Keratinocyte (primary cell): ENCODE results near the gene HOXA6. TPM values are rescaled to one million over a fixed set of nuclear protein-coding genes. Genes with fewer than 3 reads are reported as not detected.

Source experiments
- DNase-seq: peaks from one replicate; pipeline ENCODE4 v3.0.0-alpha.2; 2011; ENCODE audit warnings: low read depth, missing footprints, low spot score
- FAIRE-seq: peaks from 2 replicates; lab custom pipeline; 2011; peaks lifted over from hg19 to GRCh38; lab: Jason Lieb, UNC
- H2AFZ ChIP-seq: 2 replicates; pipeline ENCODE4 v1.6.0; 2012; ENCODE audit warnings: low read length, control low read depth, inconsistent platforms; ENCODE audit not compliant: control insufficient read depth
- H3K27ac ChIP-seq: 2 replicates; pipeline ENCODE4 v1.5.1; 2011; ENCODE audit warnings: low read length; ENCODE audit not compliant: control insufficient read depth, insufficient read depth
- H3K27me3 ChIP-seq: 3 replicates; pipeline ENCODE4 v1.6.0; 2011; ENCODE audit warnings: low read length; ENCODE audit not compliant: control insufficient read depth, insufficient read depth; ENCODE audit errors: extremely low read depth
- H3K36me3 ChIP-seq, 2 experiments: 2 replicates in 1 of 2; 3 replicates in 1 of 2; pipeline ENCODE4 v1.5.1; 2011; ENCODE audit warnings: low read length in 2 of 2, mild to moderate bottlenecking in 1 of 2; ENCODE audit not compliant: control insufficient read depth in 2 of 2, insufficient read depth in 2 of 2; ENCODE audit errors: extremely low read depth in 1 of 2
- H3K4me1 ChIP-seq: 3 replicates; pipeline ENCODE4 v1.5.1; 2011; ENCODE audit warnings: low read length; ENCODE audit not compliant: control insufficient read depth, insufficient read depth; ENCODE audit errors: extremely low read depth
- H3K4me2 ChIP-seq: 3 replicates; pipeline ENCODE4 v1.6.0; 2011; ENCODE audit warnings: low read depth, low read length; ENCODE audit not compliant: control insufficient read depth, insufficient read depth; ENCODE audit errors: extremely low read depth
- H3K4me3 ChIP-seq, 3 experiments: fragments of 200-600 bp in 1 of 3; sonication (generic) in 1 of 3; 2 replicates in 2 of 3; 3 replicates in 1 of 3; pipeline ENCODE4 v1.5.1; 2011 to 2016; ENCODE audit warnings: low read length in 3 of 3, mild to moderate bottlenecking in 3 of 3, control low read depth in 2 of 3, inconsistent platforms in 1 of 3, low read depth in 1 of 3, mixed read lengths in 1 of 3, mixed run types in 1 of 3, moderate library complexity in 1 of 3; ENCODE audit not compliant: control insufficient read depth in 2 of 3, insufficient read depth in 2 of 3; ENCODE audit errors: extremely low read depth in 1 of 3
- H3K79me2 ChIP-seq: 2 replicates; pipeline ENCODE4 v1.6.0; 2012; ENCODE audit warnings: low read length; ENCODE audit not compliant: control insufficient read depth, insufficient read depth
- H3K9ac ChIP-seq: 3 replicates; pipeline ENCODE4 v1.6.0; 2011; ENCODE audit warnings: low read length; ENCODE audit not compliant: control insufficient read depth, insufficient read depth; ENCODE audit errors: extremely low read depth
- H3K9me1 ChIP-seq: 3 replicates; pipeline ENCODE4 v1.6.0; 2011; ENCODE audit warnings: low read length; ENCODE audit not compliant: control insufficient read depth, insufficient read depth; ENCODE audit errors: extremely low read depth
- H3K9me3 ChIP-seq: 2 replicates; pipeline ENCODE4 v1.5.1; 2012; ENCODE audit warnings: low read depth, low read length; ENCODE audit not compliant: control insufficient read depth
- H4K20me1 ChIP-seq: 3 replicates; pipeline ENCODE4 v1.6.0; 2011; ENCODE audit warnings: low read length; ENCODE audit not compliant: control insufficient read depth, insufficient read depth; ENCODE audit errors: extremely low read depth
- EZH2 ChIP-seq: IDR thresholded peaks from one replicate; pipeline ENCODE4 v1.6.1; 2012; ENCODE audit warnings: inconsistent platforms, mild to moderate bottlenecking, low read length, moderate library complexity
- dilution Hi-C: fragments of 300-500 bp; cut with MboI; formaldehyde crosslinking; loops from one replicate; pipeline ENCODE4 v1.7.0; 2020; ENCODE audit warnings: low sequenced_read_pairs; ENCODE audit not compliant: extremely low pct_ligation_motif_present
- polyA plus RNA-seq, 5 experiments: library from polyadenylated mRNA; depleted of rRNA in 3 of 5; stranded (reverse) in 3 of 5; stranded (forward) in 1 of 5; unstranded in 1 of 5; fragments of >200 nt; gene quantifications; 1 replicate in 1 of 5; 2 replicates in 3 of 5; 3 replicates in 1 of 5; pipeline versions ENCODE4 v1.2.1 to v1.2.3, GENCODE V29; 2011 to 2012; ENCODE audit warnings: missing spikeins in 2 of 5, low read depth in 1 of 5, low replicate concordance in 1 of 5
- TF ChIP-seq, protein P1 (sequence below), 3 experiments: IDR thresholded peaks in 1 of 3; conservative IDR thresholded peaks in 1 of 3; optimal IDR thresholded peaks in 1 of 3; 2 replicates in 2 of 3; 3 replicates in 1 of 3; pipeline versions ENCODE3 to v1.5.1; 2011; ENCODE audit warnings: low read length in 3 of 3, mild to moderate bottlenecking in 3 of 3, moderate library complexity in 2 of 3, control low read depth in 1 of 3, inconsistent platforms in 1 of 3; ENCODE audit not compliant: insufficient read depth in 2 of 3; ENCODE audit errors: extremely low read depth in 1 of 3

HOXA6 gene
- polyA plus RNA-seq, 1 donor (not counting 4 experiments of a cell fraction or from before 2014, with no cell fraction given) = 0.54 TPM

DNA sequence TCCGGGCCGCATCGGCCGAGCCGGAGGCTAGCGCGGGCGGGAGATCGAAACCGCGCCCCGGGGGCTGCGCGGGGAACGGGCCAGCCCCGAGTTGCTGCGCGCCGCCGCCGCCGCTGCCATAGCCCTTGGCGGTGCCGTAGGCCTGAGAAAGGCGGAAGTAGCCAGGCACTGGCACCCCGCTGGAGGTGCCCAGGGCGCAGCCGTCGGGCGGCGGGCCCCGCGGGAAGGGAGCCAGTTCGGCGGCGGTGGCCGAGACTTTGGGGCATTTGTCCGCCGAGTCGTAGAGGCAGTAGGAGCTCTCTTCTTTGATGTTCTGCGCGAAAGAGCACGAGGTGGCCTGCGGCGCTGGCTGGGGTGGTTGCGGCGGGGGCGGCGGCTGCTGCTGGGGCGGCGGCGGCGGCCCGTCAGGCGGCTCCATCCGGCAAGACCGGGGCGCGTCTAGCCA is 26.0 kb upstream of the HOXA6 start:
- no peak for DNase-seq
- Histone ChIP-seq H3K36me3 (peaks cover 0 to 4% of the 10 kb centered on the region in 2 experiments), H3K79me2 (peaks cover 41% of the 10 kb centered on the region), H3K9me3 (no peaks in the 10 kb centered on the region), H3K27me3 (peaks cover 6% of the 10 kb centered on the region), H4K20me1 (no peaks in the 10 kb centered on the region), H3K9me1 (no peaks in the 10 kb centered on the region), H3K9ac (peak overlapping the region; percentile 83), H2AFZ (peak overlapping the region; percentile 67), H3K27ac (peak overlapping the region; percentile 54), H3K4me1 (peaks cover 25% of the 10 kb centered on the region), H3K4me2 (peak overlapping the region; percentile 98), H3K4me3 (peak overlapping the region; percentile 78 to 94 (median 84))
- no peak for FAIRE-seq
- TF ChIP-seq, protein P1, sequence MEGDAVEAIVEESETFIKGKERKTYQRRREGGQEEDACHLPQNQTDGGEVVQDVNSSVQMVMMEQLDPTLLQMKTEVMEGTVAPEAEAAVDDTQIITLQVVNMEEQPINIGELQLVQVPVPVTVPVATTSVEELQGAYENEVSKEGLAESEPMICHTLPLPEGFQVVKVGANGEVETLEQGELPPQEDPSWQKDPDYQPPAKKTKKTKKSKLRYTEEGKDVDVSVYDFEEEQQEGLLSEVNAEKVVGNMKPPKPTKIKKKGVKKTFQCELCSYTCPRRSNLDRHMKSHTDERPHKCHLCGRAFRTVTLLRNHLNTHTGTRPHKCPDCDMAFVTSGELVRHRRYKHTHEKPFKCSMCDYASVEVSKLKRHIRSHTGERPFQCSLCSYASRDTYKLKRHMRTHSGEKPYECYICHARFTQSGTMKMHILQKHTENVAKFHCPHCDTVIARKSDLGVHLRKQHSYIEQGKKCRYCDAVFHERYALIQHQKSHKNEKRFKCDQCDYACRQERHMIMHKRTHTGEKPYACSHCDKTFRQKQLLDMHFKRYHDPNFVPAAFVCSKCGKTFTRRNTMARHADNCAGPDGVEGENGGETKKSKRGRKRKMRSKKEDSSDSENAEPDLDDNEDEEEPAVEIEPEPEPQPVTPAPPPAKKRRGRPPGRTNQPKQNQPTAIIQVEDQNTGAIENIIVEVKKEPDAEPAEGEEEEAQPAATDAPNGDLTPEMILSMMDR (optimal IDR thresholded peaks at IDR 0.05 in 1 of 3, IDR thresholded peaks at IDR 0.05 in 1 of 3, conservative IDR thresholded peaks at IDR 0.05 in 1 of 3; ENCODE audit: extremely low read depth in 1 of 3, insufficient read depth in 2 of 3, low read length in 3 of 3) = no peak
- no peak for TF ChIP-seq EZH2
- dilution Hi-C loops = no loop called here

DNA sequence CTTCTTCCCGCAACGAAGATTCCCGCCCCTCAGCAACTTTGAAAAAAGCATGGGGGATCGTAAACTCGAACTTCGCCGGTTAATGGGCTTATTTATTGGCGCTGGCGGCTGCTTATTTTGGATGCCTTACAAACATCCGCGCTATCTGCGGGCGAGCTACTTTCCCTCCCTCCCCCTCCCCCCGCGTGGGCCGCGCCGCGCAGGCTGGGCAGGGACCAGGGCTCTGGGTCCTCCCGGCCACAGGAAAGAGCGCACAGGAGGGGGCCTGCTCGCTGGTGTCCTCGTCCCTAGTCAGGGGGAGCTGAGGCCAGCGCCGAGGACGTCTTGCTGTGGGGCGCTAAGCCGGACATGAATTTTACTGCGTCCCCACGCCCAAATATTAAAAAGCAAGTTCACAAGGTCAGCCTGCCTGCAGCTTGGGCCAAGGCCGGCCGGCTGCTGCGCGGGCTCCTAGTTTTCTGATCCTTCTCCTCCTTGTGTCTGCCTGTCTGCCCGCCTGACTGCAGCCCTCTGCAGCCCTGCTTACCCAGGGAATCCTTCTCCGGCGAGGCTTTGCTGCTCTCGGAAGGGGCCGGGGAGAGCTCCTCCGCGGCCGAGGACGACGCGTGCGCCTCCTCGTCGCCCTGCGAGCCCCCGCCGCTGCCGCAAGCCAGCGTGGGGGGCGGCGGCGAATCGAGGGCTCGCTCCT is 25.4 kb upstream of the HOXA6 start:
- Histone ChIP-seq H3K79me2 (peaks cover 47% of the 10 kb centered on the region), H3K9me3 (no peaks in the 10 kb centered on the region), H3K4me2 (peak overlapping the region; percentile 98), H3K27me3 (peaks cover 6% of the 10 kb centered on the region), H4K20me1 (no peaks in the 10 kb centered on the region), H3K36me3 (peaks cover 0 to 4% of the 10 kb centered on the region in 2 experiments), H3K9ac (peak overlapping the region; percentile 83), H3K9me1 (no peaks in the 10 kb centered on the region), H3K4me3 (peak overlapping the region; percentile 78 to 94 (median 84)), H3K27ac (peak overlapping the region; percentile 54), H2AFZ (peak overlapping the region; percentile 54), H3K4me1 (peaks cover 30% of the 10 kb centered on the region)
- TF ChIP-seq, protein P1 (optimal IDR thresholded peaks at IDR 0.05 in 1 of 3, IDR thresholded peaks at IDR 0.05 in 1 of 3, conservative IDR thresholded peaks at IDR 0.05 in 1 of 3; ENCODE audit: extremely low read depth in 1 of 3, insufficient read depth in 2 of 3, low read length in 3 of 3) = no peak
- TF ChIP-seq EZH2 = no peak
- DNase-seq (no peak), FAIRE-seq (no peak)
- dilution Hi-C loops = no loop called here
